Activated T-helper 2 cell treated with anti-CD3 and anti-CD28 coated beads, Interferon-gamma antibody, Interleukin-2, Interleukin-4, amounts not matched to agents 10 μg/mL and 5 μg/mL and 100 μg/mL, durations not matched to agents 14 hours and 24 hours and 36 hours (primary cell): ENCODE results near the gene RSPH10B2. TPM values are rescaled to one million over a fixed set of nuclear protein-coding genes. Genes with fewer than 3 reads are reported as not detected.
"Not testable (repeated sequence)": the region's sequence is repeated elsewhere in the genome, so short reads cannot be mapped to it uniquely, and the experiment has no call there.

ENCODE experiments used
- DNase-seq: peaks from one replicate; pipeline ENCODE4 v3.0.0; 2021; ENCODE audit warnings: low spot score
- H3K27ac Mint-ChIP-seq: one replicate; pipeline ENCODE4 v1.8.0; 2021; ENCODE audit warnings: mixed read lengths
- H3K27me3 Mint-ChIP-seq: one replicate; pipeline ENCODE4 v1.8.0; 2021; ENCODE audit warnings: low read depth, mixed read lengths
- H3K36me3 Mint-ChIP-seq: one replicate; pipeline ENCODE4 v1.8.0; 2021; ENCODE audit warnings: low read depth, mixed read lengths
- H3K4me1 Mint-ChIP-seq: one replicate; pipeline ENCODE4 v1.8.0; 2021; ENCODE audit warnings: low read depth, mixed read lengths
- H3K4me3 Mint-ChIP-seq: one replicate; pipeline ENCODE4 v1.8.0; 2021; ENCODE audit warnings: low read depth, mild to moderate bottlenecking, moderate library complexity, mixed read lengths
- H3K9me3 Mint-ChIP-seq: one replicate; pipeline ENCODE4 v1.8.0; 2021; ENCODE audit warnings: mixed read lengths
- intact Hi-C: fragments of 100-400 bp; cut with micrococcal nuclease; formaldehyde crosslinking; loops from one replicate; pipeline ENCODE4 v1.15.1; 2023
- total RNA-seq: library from RNA; stranded (reverse); gene quantifications from 2 replicates; pipeline ENCODE4 v1.2.3, GENCODE V29; 2022

The RSPH10B2 gene
- total RNA-seq, 1 donor from 2014 or later = not detected

GRCh38 chr7:6797218-6797617, 43.3 kb downstream of the RSPH10B2 start:
- H3K36me3 Mint-ChIP-seq, DNase-seq, H3K27me3 Mint-ChIP-seq, H3K27ac Mint-ChIP-seq, H3K4me3 Mint-ChIP-seq, intact Hi-C loops, H3K4me1 Mint-ChIP-seq, H3K9me3 Mint-ChIP-seq: not testable (repeated sequence)

- H3K4me3 Mint-ChIP-seq, H3K9me3 Mint-ChIP-seq, H3K27ac Mint-ChIP-seq, DNase-seq, intact Hi-C loops, H3K4me1 Mint-ChIP-seq, H3K36me3 Mint-ChIP-seq, H3K27me3 Mint-ChIP-seq: not testable (repeated sequence)
Observed at GRCh38 chr7:6798047-6798446, 44.1 kb downstream of the RSPH10B2 start.

GRCh38 chr7:6799887-6800286, 46.0 kb downstream of the RSPH10B2 start:
- H3K4me1 Mint-ChIP-seq, intact Hi-C loops, H3K27ac Mint-ChIP-seq, H3K36me3 Mint-ChIP-seq, H3K4me3 Mint-ChIP-seq, H3K27me3 Mint-ChIP-seq, H3K9me3 Mint-ChIP-seq, DNase-seq: not testable (repeated sequence)

GRCh38 chr7:6800331-6800730, 46.4 kb downstream of the RSPH10B2 start:
- H3K4me3 Mint-ChIP-seq, H3K27ac Mint-ChIP-seq, H3K9me3 Mint-ChIP-seq, H3K36me3 Mint-ChIP-seq, H3K4me1 Mint-ChIP-seq, DNase-seq, H3K27me3 Mint-ChIP-seq, intact Hi-C loops: not testable (repeated sequence)

- H3K27me3 Mint-ChIP-seq, H3K36me3 Mint-ChIP-seq, DNase-seq, H3K4me1 Mint-ChIP-seq, H3K9me3 Mint-ChIP-seq, H3K27ac Mint-ChIP-seq, intact Hi-C loops, H3K4me3 Mint-ChIP-seq: not testable (repeated sequence)
Observed at GRCh38 chr7:6807393-6807918, 53.6 kb downstream of the RSPH10B2 start.

- not testable (repeated sequence) for H3K9me3 Mint-ChIP-seq, H3K27me3 Mint-ChIP-seq
Observed at GRCh38 chr7:6807959-6808358, 54.1 kb downstream of the RSPH10B2 start.

GRCh38 chr7:6813011-6813410, 59.1 kb downstream of the RSPH10B2 start:
- H3K4me3 Mint-ChIP-seq, H3K27me3 Mint-ChIP-seq, H3K9me3 Mint-ChIP-seq, H3K27ac Mint-ChIP-seq, H3K4me1 Mint-ChIP-seq, DNase-seq, intact Hi-C loops: not testable (repeated sequence)
- peaks cover 26% of the 10 kb centered on the region for H3K36me3 Mint-ChIP-seq

More at GRCh38 chr7:6807959-6808358, 54.1 kb downstream of the RSPH10B2 start:
- intact Hi-C loops, H3K36me3 Mint-ChIP-seq, H3K27ac Mint-ChIP-seq, H3K4me3 Mint-ChIP-seq, H3K4me1 Mint-ChIP-seq, DNase-seq: not testable (repeated sequence)

GRCh38 chr7:6815470-6815869, 61.6 kb downstream of the RSPH10B2 start:
- H3K4me3 Mint-ChIP-seq, H3K27ac Mint-ChIP-seq, intact Hi-C loops, H3K4me1 Mint-ChIP-seq, H3K27me3 Mint-ChIP-seq, DNase-seq, H3K9me3 Mint-ChIP-seq: not testable (repeated sequence)
- peaks cover 31% of the 10 kb centered on the region for H3K36me3 Mint-ChIP-seq

- H3K27ac Mint-ChIP-seq, intact Hi-C loops, H3K27me3 Mint-ChIP-seq, H3K4me3 Mint-ChIP-seq, DNase-seq, H3K9me3 Mint-ChIP-seq, H3K4me1 Mint-ChIP-seq: not testable (repeated sequence)
- H3K36me3 Mint-ChIP-seq = peaks cover 30% of the 10 kb centered on the region
Observed at GRCh38 chr7:6821622-6822021, 67.7 kb downstream of the RSPH10B2 start.

- H3K4me1 Mint-ChIP-seq, intact Hi-C loops, DNase-seq, H3K9me3 Mint-ChIP-seq, H3K27me3 Mint-ChIP-seq: not testable (repeated sequence)
- Mint-ChIP-seq H3K27ac (peak overlapping the region; percentile 65), H3K36me3 (peaks cover 24% of the 10 kb centered on the region), H3K4me3 (peak overlapping the region; percentile 87)
Observed at GRCh38 chr7:6825236-6826125, 71.6 kb downstream of the RSPH10B2 start.

- H3K9me3 Mint-ChIP-seq, H3K27me3 Mint-ChIP-seq, H3K4me1 Mint-ChIP-seq, intact Hi-C loops: not testable (repeated sequence)
- peaks cover 20% of the 10 kb centered on the region for H3K36me3 Mint-ChIP-seq
- H3K27ac Mint-ChIP-seq = peak within 1 kb of the TSS; percentile 91
- DNase-seq = peak; percentile 90
- H3K4me3 Mint-ChIP-seq = peak within 1 kb of the TSS; percentile 93
Observed at GRCh38 chr7:6826151-6826550, 72.2 kb downstream of the RSPH10B2 start, which contains the start of gene CCZ1B. Gene CCZ1B (minus strand): TSS chr7:6826275. CDS start chr7:6826197, 78 bp downstream.

- Mint-ChIP-seq H3K27me3 (peaks cover 15% of the 10 kb centered on the region), H3K4me3 (peak overlapping the region; percentile 58), H3K36me3 (peaks cover 12% of the 10 kb centered on the region)
- H3K9me3 Mint-ChIP-seq, intact Hi-C loops, H3K27ac Mint-ChIP-seq, H3K4me1 Mint-ChIP-seq, DNase-seq: not testable (repeated sequence)
Observed at GRCh38 chr7:6827180-6827579, 73.3 kb downstream of the RSPH10B2 start.

GRCh38 chr7:6829616-6830015, 75.7 kb downstream of the RSPH10B2 start:
- H3K27ac Mint-ChIP-seq, DNase-seq, H3K36me3 Mint-ChIP-seq, H3K4me3 Mint-ChIP-seq, H3K9me3 Mint-ChIP-seq, H3K4me1 Mint-ChIP-seq, intact Hi-C loops: not testable (repeated sequence)
- peaks cover 15% of the 10 kb centered on the region for H3K27me3 Mint-ChIP-seq
